Ovary (tissue), 3 donors: Measurements from ENCODE around the gene CTNND2.

ENCODE experiments used
- CTCF ChIP-seq, 3 donors: fragments of 450-650 bp in 2 of 3; fragments of 200-600 bp in 1 of 3; IDR thresholded peaks; one replicate each; pipeline versions ENCODE4 v1.5.1 to v1.8.0; 2016 to 2022; ENCODE audit warnings: antibody characterized with exemption in 3 of 3, mild to moderate bottlenecking in 1 of 3
- EP300 ChIP-seq: sonication (generic); formaldehyde crosslinking; IDR thresholded peaks from one replicate; pipeline ENCODE4 v1.6.1; 2017; ENCODE audit warnings: antibody characterized with exemption
- POLR2A ChIP-seq: fragments of 450-650 bp; IDR thresholded peaks from one replicate; pipeline ENCODE4 v1.6.1; 2017; ENCODE audit warnings: antibody characterized with exemption, mild to moderate bottlenecking, moderate library complexity
- donor health status: DM: no; HTN: no; CAD: no.

GRCh38 chr5:11452852-11453251 is 451.4 kb downstream of the CTNND2 start:
- TF ChIP-seq CTCF (IDR thresholded peaks at IDR 0.05) (no peak), POLR2A (no peak), EP300 (no peak)
